Measurements from ENCODE around the gene NPAS3.
A peak's percentile ranks its signal among the peaks of the same experiment; 100 is the strongest.

Gene NPAS3

GRCh38 chr14:33834466-33835260, 896.0 kb downstream of the NPAS3 start:
- Mint-ChIP-seq H3K9me3 (peaks cover 0 to 2% of the 10 kb centered on the region in 2 donors), H3K4me1 (no peaks in the 10 kb centered on the region), H3K4me3 (no peak overlapping the region), H3K27me3 (no peaks in the 10 kb centered on the region), H3K27ac (no peak overlapping the region), H3K36me3 (no peaks in the 10 kb centered on the region)
- ATAC-seq (replicated peaks) (no peak), DNase-seq (no peak)

- no peak overlapping the region for H3K27ac Mint-ChIP-seq
- no peaks in the 10 kb centered on the region for H3K27me3 Mint-ChIP-seq
- H3K4me1 Mint-ChIP-seq, result no peaks in the 10 kb centered on the region
- ATAC-seq (replicated peaks), result no peak
- no peak overlapping the region for H3K4me3 Mint-ChIP-seq
- H3K9me3 Mint-ChIP-seq, result no peaks in the 10 kb centered on the region
- no peak for DNase-seq
- H3K36me3 Mint-ChIP-seq, result no peaks in the 10 kb centered on the region
Measured at GRCh38 chr14:33835261-33835655, 896.6 kb downstream of the NPAS3 start.

GRCh38 chr14:33835677-33836076, 897.0 kb downstream of the NPAS3 start:
- Mint-ChIP-seq H3K27me3 (no peaks in the 10 kb centered on the region), H3K27ac (no peak overlapping the region), H3K4me3 (no peak overlapping the region), H3K9me3 (no peaks in the 10 kb centered on the region), H3K4me1 (no peaks in the 10 kb centered on the region), H3K36me3 (no peaks in the 10 kb centered on the region)
- DNase-seq (no peak), ATAC-seq (replicated peaks) (no peak)

- H3K36me3 Mint-ChIP-seq, result no peaks in the 10 kb centered on the region
- no peak for DNase-seq
- H3K27ac Mint-ChIP-seq, result no peak overlapping the region
Measured at GRCh38 chr14:33836203-33836899, 897.7 kb downstream of the NPAS3 start.

GRCh38 chr14:33836900-33837577, 898.4 kb downstream of the NPAS3 start:
- Mint-ChIP-seq H3K4me3 (no peak overlapping the region), H3K4me1 (no peaks in the 10 kb centered on the region), H3K36me3 (no peaks in the 10 kb centered on the region), H3K27ac (no peak overlapping the region), H3K9me3 (no peaks in the 10 kb centered on the region), H3K27me3 (no peaks in the 10 kb centered on the region)
- ATAC-seq (replicated peaks), result no peak
- no peak for DNase-seq

More at GRCh38 chr14:33836203-33836899, 897.7 kb downstream of the NPAS3 start:
- Mint-ChIP-seq H3K4me1 (no peaks in the 10 kb centered on the region), H3K27me3 (no peaks in the 10 kb centered on the region), H3K4me3 (no peak overlapping the region), H3K9me3 (no peaks in the 10 kb centered on the region)
- no peak for ATAC-seq (replicated peaks)

- Mint-ChIP-seq H3K4me1 (no peaks in the 10 kb centered on the region), H3K27ac (no peak overlapping the region), H3K36me3 (no peaks in the 10 kb centered on the region), H3K9me3 (no peaks in the 10 kb centered on the region), H3K4me3 (no peak overlapping the region), H3K27me3 (no peaks in the 10 kb centered on the region)
- no peak for ATAC-seq (replicated peaks)
- no peak for DNase-seq
Measured at GRCh38 chr14:33837943-33838683, 899.4 kb downstream of the NPAS3 start.

- Mint-ChIP-seq H3K4me1 (no peaks in the 10 kb centered on the region), H3K4me3 (no peak overlapping the region), H3K27me3 (no peaks in the 10 kb centered on the region), H3K27ac (no peak overlapping the region), H3K36me3 (no peaks in the 10 kb centered on the region), H3K9me3 (no peaks in the 10 kb centered on the region)
- DNase-seq (peak; percentile 7), ATAC-seq (replicated peaks) (peak; percentile 54 to 68)
Measured at GRCh38 chr14:33839193-33840076, 900.8 kb downstream of the NPAS3 start.

- H3K4me1 Mint-ChIP-seq, result no peaks in the 10 kb centered on the region
- ATAC-seq (replicated peaks) (no peak), DNase-seq (no peak)
- no peaks in the 10 kb centered on the region for H3K9me3 Mint-ChIP-seq
- no peak overlapping the region for H3K4me3 Mint-ChIP-seq
- H3K27me3 Mint-ChIP-seq, result no peaks in the 10 kb centered on the region
- no peak overlapping the region for H3K27ac Mint-ChIP-seq
- no peaks in the 10 kb centered on the region for H3K36me3 Mint-ChIP-seq
Measured at GRCh38 chr14:33840797-33841196, 902.1 kb downstream of the NPAS3 start.

GRCh38 chr14:33842299-33842698, 903.6 kb downstream of the NPAS3 start:
- Mint-ChIP-seq H3K27me3 (peaks cover 6 to 7% of the 10 kb centered on the region in 2 donors), H3K27ac (no peak overlapping the region), H3K4me1 (no peaks in the 10 kb centered on the region), H3K36me3 (no peaks in the 10 kb centered on the region), H3K9me3 (no peaks in the 10 kb centered on the region), H3K4me3 (no peak overlapping the region)
- DNase-seq (no peak), ATAC-seq (replicated peaks) (no peak)

GRCh38 chr14:33844118-33844517, 905.4 kb downstream of the NPAS3 start:
- Mint-ChIP-seq H3K27ac (no peak overlapping the region), H3K9me3 (no peaks in the 10 kb centered on the region), H3K36me3 (no peaks in the 10 kb centered on the region), H3K4me3 (no peak overlapping the region), H3K4me1 (no peaks in the 10 kb centered on the region), H3K27me3 (peaks cover 6 to 7% of the 10 kb centered on the region in 2 donors)
- ATAC-seq (replicated peaks) (no peak), DNase-seq (no peak)

GRCh38 chr14:33846100-33846824, 907.6 kb downstream of the NPAS3 start:
- H3K9me3 Mint-ChIP-seq, result no peaks in the 10 kb centered on the region
- peaks cover 6 to 7% of the 10 kb centered on the region in 2 donors for H3K27me3 Mint-ChIP-seq
- H3K36me3 Mint-ChIP-seq, result no peaks in the 10 kb centered on the region
- ATAC-seq (replicated peaks) (no peak), DNase-seq (no peak)
- no peak overlapping the region for H3K4me3 Mint-ChIP-seq
- H3K27ac Mint-ChIP-seq, result no peak overlapping the region
- H3K4me1 Mint-ChIP-seq, result no peaks in the 10 kb centered on the region

GRCh38 chr14:33847066-33847465, 908.4 kb downstream of the NPAS3 start:
- no peaks in the 10 kb centered on the region for H3K9me3 Mint-ChIP-seq
- no peak overlapping the region for H3K27ac Mint-ChIP-seq
- no peaks in the 10 kb centered on the region for H3K36me3 Mint-ChIP-seq
- no peak overlapping the region for H3K4me3 Mint-ChIP-seq
- no peaks in the 10 kb centered on the region for H3K4me1 Mint-ChIP-seq
- DNase-seq, result no peak
- H3K27me3 Mint-ChIP-seq, result peaks cover 7 to 10% of the 10 kb centered on the region in 2 donors
- no peak for ATAC-seq (replicated peaks)

GRCh38 chr14:33848009-33848408, 909.3 kb downstream of the NPAS3 start:
- H3K4me3 Mint-ChIP-seq, result no peak overlapping the region
- H3K4me1 Mint-ChIP-seq, result no peaks in the 10 kb centered on the region
- no peaks in the 10 kb centered on the region for H3K36me3 Mint-ChIP-seq
- peaks cover 7 to 10% of the 10 kb centered on the region in 2 donors for H3K27me3 Mint-ChIP-seq
- no peaks in the 10 kb centered on the region for H3K9me3 Mint-ChIP-seq
- DNase-seq (no peak), ATAC-seq (replicated peaks) (no peak)
- H3K27ac Mint-ChIP-seq, result no peak overlapping the region
